Activated CD4-positive, alpha-beta T cell treated with anti-CD3 and anti-CD28 coated beads for 36 hours (primary cell): ENCODE data around the gene MAPK8IP3. TPM values are rescaled to one million over a fixed set of nuclear protein-coding genes. Genes with fewer than 3 reads are reported as not detected.
A peak's percentile ranks its signal among the peaks of the same experiment; 100 is the strongest.

Experiments
- ATAC-seq: fragments of 200-7000 bp; cut with Tn5 transposase; one replicate; pipeline ENCODE4 v1.10.0; 2021; ENCODE audit warnings: mild to moderate bottlenecking, moderate library complexity
- CTCF ChIA-PET: fragments of 350-600 bp; sonication (Branson Sonifier 250); formaldehyde crosslinking; loops from one replicate; lab custom pipeline; 2021; ENCODE audit warnings: antibody characterized with exemption; lab: Charles Lee
- POLR2A ChIA-PET: fragments of 350-600 bp; sonication (Branson Sonifier 250); formaldehyde crosslinking; loops from one replicate; lab custom pipeline; 2021; ENCODE audit warnings: antibody characterized with exemption, inconsistent platforms; lab: Charles Lee
- DNase-seq: peaks from one replicate; pipeline ENCODE4 v3.0.0-alpha.2; 2020
- H3K27ac Mint-ChIP-seq: one replicate; pipeline ENCODE4 v1.8.0; 2021; ENCODE audit warnings: mixed read lengths
- H3K27me3 Mint-ChIP-seq: one replicate; pipeline ENCODE4 v1.8.0; 2021; ENCODE audit warnings: mixed read lengths
- H3K36me3 Mint-ChIP-seq: one replicate; pipeline ENCODE4 v1.8.0; 2021; ENCODE audit warnings: low read depth, mixed read lengths
- H3K4me1 Mint-ChIP-seq: one replicate; pipeline ENCODE4 v1.8.0; 2021; ENCODE audit warnings: mixed read lengths
- H3K4me3 Mint-ChIP-seq: one replicate; pipeline ENCODE4 v1.8.0; 2021; ENCODE audit warnings: mild to moderate bottlenecking, moderate library complexity, mixed read lengths
- H3K9me3 Mint-ChIP-seq: one replicate; pipeline ENCODE4 v1.8.0; 2021; ENCODE audit warnings: low read depth, mixed read lengths
- intact Hi-C, 2 experiments: fragments of 100-400 bp; cut with DNase I in 1 of 2; cut with micrococcal nuclease in 1 of 2; formaldehyde crosslinking; loops; one replicate each; pipeline versions ENCODE4 v1.14.2 to v1.15.1; 2022 to 2024; cut with DNase I, micrococcal nuclease
- total RNA-seq, 2 experiments: library from RNA; stranded (reverse); gene quantifications; one replicate each; pipeline ENCODE4 v1.2.3, GENCODE V29; 2021

The MAPK8IP3 gene
- total RNA-seq, result 10 to 100 TPM; 56.7 to 57.6 TPM

DNA sequence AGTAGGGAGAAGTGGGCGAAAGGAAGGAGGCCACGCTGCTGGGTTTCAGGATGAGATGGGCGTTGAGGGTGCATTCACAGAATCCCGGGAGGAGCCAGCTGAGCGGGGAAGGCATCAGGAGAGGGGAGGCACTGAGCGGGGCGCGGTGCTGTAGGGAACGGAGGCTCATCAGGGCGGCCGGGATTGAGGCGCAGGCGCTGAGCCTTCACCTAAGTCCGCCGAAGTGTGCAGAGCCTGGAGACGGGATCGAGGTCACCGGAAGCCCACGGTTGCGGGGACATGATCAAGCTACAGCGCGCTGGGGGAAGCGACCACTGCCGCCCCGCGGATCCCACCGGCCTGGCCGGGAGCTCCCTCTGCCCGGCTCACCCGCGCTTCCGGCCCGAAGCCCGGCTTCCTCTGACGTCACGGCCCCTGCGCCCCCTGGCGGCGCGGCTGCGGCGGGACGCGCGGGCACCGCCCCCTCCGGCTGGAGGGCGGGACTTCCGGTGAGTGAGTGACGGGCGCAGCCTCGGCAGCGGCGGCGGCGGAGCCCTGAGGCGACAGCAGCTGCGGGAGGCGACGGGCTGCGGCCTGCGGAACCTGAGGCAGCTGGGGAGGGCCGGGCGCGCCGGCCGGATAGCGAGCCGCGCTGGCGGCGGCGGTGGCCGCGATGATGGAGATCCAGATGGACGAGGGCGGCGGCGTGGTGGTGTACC, at the start of gene MAPK8IP3:
TSS of gene MAPK8IP3 (plus strand) at position 508 of the 698 bp plus-strand sequence. CDS start at position 653, 145 bp downstream.
- peaks cover 32% of the 10 kb centered on the region for H3K4me1 Mint-ChIP-seq
- H3K27ac Mint-ChIP-seq, result peak within 1 kb of the TSS; percentile 90
- H3K4me3 Mint-ChIP-seq, result peak within 1 kb of the TSS; percentile 92
- H3K9me3 Mint-ChIP-seq, result no peaks in the 10 kb centered on the region
- POLR2A ChIA-PET, result interaction anchor here (0.6 to 1.3 kb wide), 5 partner anchors 28 to 1607 kb away, joined by 3 to 5 read pairs (median 3); partner anchors contain the start of genes JPT2, NUBP2, RPS2 and SPSB3
- CTCF ChIA-PET, result interaction anchor here (0.6 to 2.0 kb wide), 13 partner anchors 8 to 674 kb away, joined by 3 to 16 read pairs (median 4); partner anchors contain the start of genes CRAMP1, IFT140, JPT2 and NUBP2
- DNase-seq (peak; percentile 96), ATAC-seq (peak; percentile 80)
- peaks cover 18% of the 10 kb centered on the region for H3K36me3 Mint-ChIP-seq
- intact Hi-C loops, result loop anchor here (1.0 to 5.0 kb wide), 19 partner anchors 28 to 1179 kb away; partner anchors contain the start of genes CRAMP1 (in 2 of the 2), IFT140 (in 2 of the 2), JPT2 (in 2 of the 2) and MRPS34 (in 2 of the 2)
- no peaks in the 10 kb centered on the region for H3K27me3 Mint-ChIP-seq

- H3K36me3 Mint-ChIP-seq, result peaks cover 24% of the 10 kb centered on the region
- H3K27ac Mint-ChIP-seq, result no peak overlapping the region
- ATAC-seq (no peak), DNase-seq (no peak)
- no peaks in the 10 kb centered on the region for H3K4me1 Mint-ChIP-seq
- intact Hi-C loops, result no loop called here
- H3K4me3 Mint-ChIP-seq, result no peak overlapping the region
- H3K9me3 Mint-ChIP-seq, result no peaks in the 10 kb centered on the region
- ChIA-PET CTCF (no interaction called here), POLR2A (no interaction called here)
- H3K27me3 Mint-ChIP-seq, result no peaks in the 10 kb centered on the region
Observed at GRCh38 chr16:1656808-1657617, 49.0 kb upstream of the MAPK8IP3 start.

GRCh38 chr16:1657841-1658240, 48.2 kb upstream of the MAPK8IP3 start:
- ChIA-PET POLR2A (no interaction called here), CTCF (interaction anchor here (0.6 kb wide), 1 partner anchor 319 kb away, joined by 3 read pairs; no protein-coding TSS in a partner anchor)
- H3K4me1 Mint-ChIP-seq, result no peaks in the 10 kb centered on the region
- intact Hi-C loops, result no loop called here
- H3K4me3 Mint-ChIP-seq, result no peak overlapping the region
- peaks cover 25% of the 10 kb centered on the region for H3K36me3 Mint-ChIP-seq
- no peaks in the 10 kb centered on the region for H3K27me3 Mint-ChIP-seq
- ATAC-seq, result no peak
- no peak overlapping the region for H3K27ac Mint-ChIP-seq
- no peaks in the 10 kb centered on the region for H3K9me3 Mint-ChIP-seq
- DNase-seq, result no peak

GRCh38 chr16:1659031-1659430, 47.0 kb upstream of the MAPK8IP3 start:
- Mint-ChIP-seq H3K9me3 (no peaks in the 10 kb centered on the region), H3K27ac (no peak overlapping the region), H3K4me1 (no peaks in the 10 kb centered on the region), H3K27me3 (no peaks in the 10 kb centered on the region), H3K36me3 (peaks cover 35% of the 10 kb centered on the region), H3K4me3 (no peak overlapping the region)
- intact Hi-C loops, result no loop called here
- ChIA-PET CTCF (no interaction called here), POLR2A (no interaction called here)
- no peak for ATAC-seq
- DNase-seq, result no peak

DNA sequence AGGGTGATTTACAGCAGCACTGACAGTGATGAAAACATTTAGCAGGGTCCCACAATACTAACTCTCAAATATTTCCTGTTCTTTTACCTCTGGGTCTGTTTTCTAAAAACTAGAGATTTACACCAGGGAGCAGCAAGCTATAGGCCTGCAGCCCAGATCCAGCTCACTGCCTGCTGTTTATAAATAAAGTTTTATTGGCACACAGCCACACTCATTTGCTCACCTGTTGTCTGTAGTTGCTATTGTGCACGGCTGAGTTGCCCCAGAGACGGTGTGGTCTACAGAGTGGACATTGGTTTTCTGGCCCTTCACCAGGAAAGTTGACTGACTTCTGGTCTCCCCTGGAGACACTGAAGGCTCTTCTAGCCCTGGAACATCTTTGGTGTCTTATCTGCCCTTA, 44.2 kb upstream of the MAPK8IP3 start:
- intact Hi-C loops, result no loop called here
- H3K4me1 Mint-ChIP-seq, result no peaks in the 10 kb centered on the region
- H3K9me3 Mint-ChIP-seq, result no peaks in the 10 kb centered on the region
- ChIA-PET CTCF (interaction anchor here (0.6 kb wide), 1 partner anchor 404 kb away, joined by 3 read pairs; no protein-coding TSS in a partner anchor), POLR2A (no interaction called here)
- no peak overlapping the region for H3K27ac Mint-ChIP-seq
- H3K4me3 Mint-ChIP-seq, result no peak overlapping the region
- no peaks in the 10 kb centered on the region for H3K27me3 Mint-ChIP-seq
- ATAC-seq (no peak), DNase-seq (no peak)
- peaks cover 25% of the 10 kb centered on the region for H3K36me3 Mint-ChIP-seq

DNA sequence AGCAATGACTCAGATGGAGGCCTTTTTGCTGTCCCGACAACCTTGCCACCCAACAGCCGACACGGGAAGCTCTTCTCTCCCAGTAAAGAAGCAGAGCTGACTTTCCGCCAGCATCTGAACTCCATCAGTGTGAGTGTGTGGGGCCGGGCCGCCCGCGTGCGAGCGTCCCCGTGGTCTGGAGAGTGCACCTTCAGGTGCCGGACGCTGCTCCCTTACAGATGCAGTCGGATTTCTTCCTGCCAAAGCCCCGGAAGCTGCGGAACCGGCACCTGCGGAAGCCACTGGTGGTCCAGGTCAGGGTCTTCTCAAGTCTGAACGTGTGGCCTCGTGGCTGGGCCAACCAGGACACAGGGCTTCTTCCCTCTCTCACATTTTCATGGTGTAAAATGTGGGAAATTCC, 43.5 kb upstream of the MAPK8IP3 start:
- intact Hi-C loops, result no loop called here
- ATAC-seq, result no peak

GRCh38 chr16:1665829-1666228, 40.2 kb upstream of the MAPK8IP3 start:
- Mint-ChIP-seq H3K4me3 (no peak overlapping the region), H3K27me3 (no peaks in the 10 kb centered on the region), H3K9me3 (no peaks in the 10 kb centered on the region), H3K27ac (no peak overlapping the region), H3K4me1 (no peaks in the 10 kb centered on the region), H3K36me3 (peaks cover 31% of the 10 kb centered on the region)
- intact Hi-C loops, result no loop called here
- ATAC-seq (no peak), DNase-seq (no peak)
- ChIA-PET CTCF (no interaction called here), POLR2A (no interaction called here)

More for the DNA sequence above, 43.5 kb upstream of the MAPK8IP3 start:
- Mint-ChIP-seq H3K27me3 (no peaks in the 10 kb centered on the region), H3K36me3 (peaks cover 27% of the 10 kb centered on the region), H3K27ac (no peak overlapping the region), H3K4me3 (no peak overlapping the region), H3K9me3 (no peaks in the 10 kb centered on the region), H3K4me1 (no peaks in the 10 kb centered on the region)
- CTCF ChIA-PET, result no interaction called here
- POLR2A ChIA-PET, result no interaction called here
- DNase-seq, result no peak

GRCh38 chr16:1666316-1666715, 39.7 kb upstream of the MAPK8IP3 start:
- Mint-ChIP-seq H3K9me3 (no peaks in the 10 kb centered on the region), H3K4me3 (no peak overlapping the region), H3K36me3 (peaks cover 35% of the 10 kb centered on the region), H3K27ac (no peak overlapping the region), H3K27me3 (no peaks in the 10 kb centered on the region), H3K4me1 (no peaks in the 10 kb centered on the region)
- no peak for ATAC-seq
- POLR2A ChIA-PET, result no interaction called here
- CTCF ChIA-PET, result no interaction called here
- intact Hi-C loops, result no loop called here
- DNase-seq, result no peak

DNA sequence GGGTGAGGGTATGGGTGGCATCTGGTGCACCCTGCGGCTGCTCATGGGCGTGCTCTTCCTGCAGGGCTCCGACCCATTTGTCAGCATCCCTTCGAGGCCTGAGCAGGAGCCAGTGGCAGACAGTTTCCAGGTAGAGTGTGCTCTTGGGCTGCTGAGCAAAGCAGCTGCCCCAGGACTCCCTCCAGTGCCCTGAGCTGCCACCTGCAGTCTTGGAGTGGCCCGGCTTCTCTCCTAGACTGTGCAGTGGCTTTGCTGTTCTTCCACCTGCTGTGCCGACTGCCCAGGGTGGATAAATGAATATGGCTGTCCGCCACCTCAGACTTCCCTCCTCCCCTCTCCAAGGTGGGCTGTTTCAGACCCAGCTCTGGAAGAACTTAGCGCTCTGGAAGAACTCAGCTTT, 38.7 kb upstream of the MAPK8IP3 start:
- Mint-ChIP-seq H3K4me3 (no peak overlapping the region), H3K4me1 (no peaks in the 10 kb centered on the region), H3K36me3 (peaks cover 38% of the 10 kb centered on the region), H3K27me3 (no peaks in the 10 kb centered on the region), H3K27ac (no peak overlapping the region), H3K9me3 (no peaks in the 10 kb centered on the region)
- POLR2A ChIA-PET, result interaction anchor here (0.5 kb wide), 1 partner anchor 70 kb away, joined by 4 read pairs; no protein-coding TSS in a partner anchor
- ATAC-seq, result no peak
- no peak for DNase-seq
- CTCF ChIA-PET, result interaction anchor here (1.2 kb wide), 1 partner anchor 11 kb away, joined by 5 read pairs; the partner anchor contains the start of gene JPT2
- intact Hi-C loops, result no loop called here

DNA sequence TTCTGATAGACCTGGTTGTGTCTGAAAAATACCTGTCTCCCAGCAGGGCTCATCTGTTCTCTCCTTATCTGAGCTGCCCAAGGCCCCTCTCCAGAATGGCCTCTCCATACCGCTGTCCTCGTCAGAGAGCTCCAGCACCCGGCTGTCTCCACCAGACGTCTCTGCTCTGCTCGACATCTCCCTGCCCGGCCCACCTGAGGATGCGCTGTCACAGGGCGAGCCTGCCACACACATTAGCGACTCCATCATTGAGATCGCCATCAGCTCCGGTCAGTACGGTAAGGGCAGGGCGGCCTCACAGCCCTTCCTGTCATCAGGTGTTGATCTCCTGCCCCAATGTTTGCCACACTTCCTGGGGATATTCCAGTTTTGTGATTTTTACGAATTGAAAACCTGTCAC, 38.1 kb upstream of the MAPK8IP3 start:
- no peak overlapping the region for H3K27ac Mint-ChIP-seq
- ChIA-PET POLR2A (interaction anchor here (0.5 kb wide), 1 partner anchor 71 kb away, joined by 4 read pairs; no protein-coding TSS in a partner anchor), CTCF (interaction anchor here (1.2 kb wide), 1 partner anchor 10 kb away, joined by 5 read pairs; the partner anchor contains the start of gene JPT2)
- no peaks in the 10 kb centered on the region for H3K27me3 Mint-ChIP-seq
- no peak for ATAC-seq
- H3K9me3 Mint-ChIP-seq, result no peaks in the 10 kb centered on the region
- intact Hi-C loops, result no loop called here
- H3K36me3 Mint-ChIP-seq, result peaks cover 40% of the 10 kb centered on the region
- H3K4me3 Mint-ChIP-seq, result no peak overlapping the region
- no peak for DNase-seq
- H3K4me1 Mint-ChIP-seq, result no peaks in the 10 kb centered on the region

DNA sequence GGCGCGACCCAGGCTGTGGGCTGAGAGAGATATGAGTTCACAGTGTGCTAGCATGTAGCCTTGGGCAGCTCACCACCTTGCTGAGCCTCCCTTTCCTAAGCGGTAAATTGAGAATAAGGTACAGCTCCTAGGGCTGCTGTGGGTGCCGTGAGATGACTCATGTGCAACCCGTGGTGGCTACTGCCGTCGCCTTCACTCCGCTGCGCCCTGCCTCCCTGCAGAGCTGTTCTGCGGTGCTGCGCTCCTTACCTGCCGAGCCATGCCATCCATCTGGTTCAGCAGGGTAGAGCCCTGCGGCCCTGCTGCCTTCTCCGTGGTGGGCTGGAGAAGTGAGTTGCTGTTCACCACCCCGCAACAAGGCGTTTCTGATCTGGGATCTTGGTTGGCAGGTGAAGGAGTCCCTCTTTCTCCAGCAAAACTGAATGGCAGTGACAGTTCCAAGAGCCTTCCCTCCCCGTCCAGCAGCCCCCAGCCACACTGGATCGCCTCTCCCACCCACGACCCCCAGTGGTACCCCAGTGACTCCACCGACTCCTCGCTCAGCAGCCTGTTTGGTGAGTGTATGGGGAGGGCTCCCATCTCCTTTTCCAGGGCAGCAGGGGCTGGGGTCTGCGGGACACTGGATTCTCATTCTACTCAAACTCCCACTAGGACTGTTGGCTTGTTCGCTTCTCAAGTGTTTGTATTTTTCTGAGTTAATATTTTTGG, 37.2 kb upstream of the MAPK8IP3 start:
- Mint-ChIP-seq H3K27me3 (no peaks in the 10 kb centered on the region), H3K27ac (no peak overlapping the region), H3K36me3 (peaks cover 40% of the 10 kb centered on the region), H3K9me3 (no peaks in the 10 kb centered on the region), H3K4me1 (no peaks in the 10 kb centered on the region), H3K4me3 (no peak overlapping the region)
- ChIA-PET CTCF (no interaction called here), POLR2A (no interaction called here)
- intact Hi-C loops, result no loop called here
- ATAC-seq (no peak), DNase-seq (no peak)
